Right atrium auricular region (tissue), 2 donors: ENCODE data around the gene WFDC6. TPM values are rescaled to one million over a fixed set of nuclear protein-coding genes. Genes with fewer than 3 reads are reported as not detected.
"Not testable (repeated sequence)": the region's sequence is repeated elsewhere in the genome, so short reads cannot be mapped to it uniquely, and the experiment has no call there.

Source experiments
- DNase-seq: peaks from one replicate; pipeline ENCODE4 v3.0.0-alpha.2; 2019; ENCODE audit warnings: low spot score
- H3K27ac ChIP-seq, 2 donors: fragments of 200-600 bp; sonication (generic); 1 replicate in 1 of 2; 2 replicates in 1 of 2; pipeline ENCODE4 v1.5.1; 2016 to 2019
- H3K27me3 ChIP-seq, 2 donors: fragments of 200-600 bp; sonication (generic); one replicate each; pipeline versions ENCODE4 v1.5.1 to v1.6.0; 2017 to 2019
- H3K36me3 ChIP-seq: fragments of 200-600 bp; sonication (generic); one replicate; pipeline ENCODE4 v1.5.1; 2016
- H3K4me1 ChIP-seq, 2 donors: fragments of 200-600 bp; sonication (generic); one replicate each; pipeline versions ENCODE4 v1.5.1 to v1.6.0; 2017 to 2019
- H3K4me3 ChIP-seq, 2 donors: fragments of 200-600 bp; sonication (generic); 1 replicate in 1 of 2; 2 replicates in 1 of 2; pipeline ENCODE4 v1.5.1; 2017 to 2019; ENCODE audit warnings: mild to moderate bottlenecking in 1 of 2, moderate library complexity in 1 of 2
- H3K9me3 ChIP-seq, 2 donors: fragments of 200-600 bp; sonication (generic); one replicate each; pipeline ENCODE4 v1.5.1; 2019
- CTCF ChIP-seq, 2 donors: fragments of 200-600 bp; sonication (generic); IDR thresholded peaks; one replicate each; pipeline ENCODE4 v1.5.1; 2019; ENCODE audit warnings: antibody characterized with exemption in 2 of 2
- total RNA-seq, 2 donors: library from RNA; depleted of rRNA; stranded (reverse); fragments of >200 nt; gene quantifications; one replicate each; pipeline ENCODE4 v1.1.0, GENCODE V29; 2016

Gene WFDC6
- total RNA-seq: not detected

GRCh38 chr20:45539382-45539781, at the start of gene WFDC6:
WFDC6 (minus strand) TSS chr20:45539482; CDS start chr20:45539407, 75 bp downstream.
- Histone ChIP-seq H3K27ac (no peak within 1 kb of the TSS), H3K4me1 (no peaks in the 10 kb centered on the region), H3K36me3 (no peaks in the 10 kb centered on the region), H3K9me3 (no peaks in the 10 kb centered on the region), H3K27me3 (no peaks in the 10 kb centered on the region), H3K4me3 (no peak within 1 kb of the TSS)
- DNase-seq: no peak
- no peak for TF ChIP-seq CTCF (IDR thresholded peaks at IDR 0.05)

- H3K27me3 ChIP-seq: no peaks in the 10 kb centered on the region
- no peak overlapping the region for H3K4me3 ChIP-seq
- DNase-seq: no peak
- no peaks in the 10 kb centered on the region for H3K36me3 ChIP-seq
- peaks cover 0 to 7% of the 10 kb centered on the region in 2 donors for H3K9me3 ChIP-seq
- H3K27ac ChIP-seq: no peak overlapping the region
- H3K4me1 ChIP-seq: no peaks in the 10 kb centered on the region
- TF ChIP-seq CTCF (IDR thresholded peaks at IDR 0.05): no peak
Observed at GRCh38 chr20:45588800-45589199, 49.5 kb upstream of the WFDC6 start.

GRCh38 chr20:45585986-45586385, 46.7 kb upstream of the WFDC6 start:
- H3K4me1 ChIP-seq, H3K9me3 ChIP-seq, DNase-seq, H3K4me3 ChIP-seq, H3K27ac ChIP-seq, H3K36me3 ChIP-seq, H3K27me3 ChIP-seq: not testable (repeated sequence)

- not testable (repeated sequence) for H3K4me3 ChIP-seq, DNase-seq, H3K9me3 ChIP-seq, H3K27ac ChIP-seq, H3K36me3 ChIP-seq, H3K27me3 ChIP-seq, H3K4me1 ChIP-seq
Observed at GRCh38 chr20:45584294-45584693, 45.0 kb upstream of the WFDC6 start.

- no peak for TF ChIP-seq CTCF (IDR thresholded peaks at IDR 0.05)
- no peak overlapping the region for H3K4me3 ChIP-seq
Observed at GRCh38 chr20:45583502-45583901, 44.2 kb upstream of the WFDC6 start.

GRCh38 chr20:45581702-45582101, 42.4 kb upstream of the WFDC6 start:
- no peaks in the 10 kb centered on the region for H3K4me1 ChIP-seq
- no peaks in the 10 kb centered on the region for H3K36me3 ChIP-seq
- H3K27me3 ChIP-seq: no peaks in the 10 kb centered on the region
- no peak for DNase-seq
- H3K9me3 ChIP-seq: no peaks in the 10 kb centered on the region
- H3K27ac ChIP-seq: no peak overlapping the region
- H3K4me3 ChIP-seq: no peak overlapping the region
- TF ChIP-seq CTCF (IDR thresholded peaks at IDR 0.05): no peak

More at GRCh38 chr20:45583502-45583901, 44.2 kb upstream of the WFDC6 start:
- DNase-seq: no peak
- H3K9me3 ChIP-seq: no peaks in the 10 kb centered on the region
- H3K27ac ChIP-seq: no peak overlapping the region
- H3K4me1 ChIP-seq: no peaks in the 10 kb centered on the region
- H3K36me3 ChIP-seq: no peaks in the 10 kb centered on the region
- H3K27me3 ChIP-seq: no peaks in the 10 kb centered on the region

GRCh38 chr20:45579184-45579583, 39.9 kb upstream of the WFDC6 start, which contains the start of gene WFDC8:
WFDC8 (minus strand) TSS chr20:45579284; CDS start chr20:45579247, 37 bp downstream.
- Histone ChIP-seq H3K27me3 (no peaks in the 10 kb centered on the region), H3K4me3 (no peak within 1 kb of the TSS), H3K4me1 (no peaks in the 10 kb centered on the region), H3K36me3 (no peaks in the 10 kb centered on the region), H3K27ac (no peak within 1 kb of the TSS), H3K9me3 (no peaks in the 10 kb centered on the region)
- TF ChIP-seq CTCF (IDR thresholded peaks at IDR 0.05): no peak
- DNase-seq: no peak
